Measurements from ENCODE around the gene ATP2C2. TPM values are rescaled to one million over a fixed set of nuclear protein-coding genes. Genes with fewer than 3 reads are reported as not detected.

ATP2C2 gene
- total and polyA plus RNA-seq, 2 donors (not counting 1 experiment from before 2014, with no cell fraction given): not detected

DNA sequence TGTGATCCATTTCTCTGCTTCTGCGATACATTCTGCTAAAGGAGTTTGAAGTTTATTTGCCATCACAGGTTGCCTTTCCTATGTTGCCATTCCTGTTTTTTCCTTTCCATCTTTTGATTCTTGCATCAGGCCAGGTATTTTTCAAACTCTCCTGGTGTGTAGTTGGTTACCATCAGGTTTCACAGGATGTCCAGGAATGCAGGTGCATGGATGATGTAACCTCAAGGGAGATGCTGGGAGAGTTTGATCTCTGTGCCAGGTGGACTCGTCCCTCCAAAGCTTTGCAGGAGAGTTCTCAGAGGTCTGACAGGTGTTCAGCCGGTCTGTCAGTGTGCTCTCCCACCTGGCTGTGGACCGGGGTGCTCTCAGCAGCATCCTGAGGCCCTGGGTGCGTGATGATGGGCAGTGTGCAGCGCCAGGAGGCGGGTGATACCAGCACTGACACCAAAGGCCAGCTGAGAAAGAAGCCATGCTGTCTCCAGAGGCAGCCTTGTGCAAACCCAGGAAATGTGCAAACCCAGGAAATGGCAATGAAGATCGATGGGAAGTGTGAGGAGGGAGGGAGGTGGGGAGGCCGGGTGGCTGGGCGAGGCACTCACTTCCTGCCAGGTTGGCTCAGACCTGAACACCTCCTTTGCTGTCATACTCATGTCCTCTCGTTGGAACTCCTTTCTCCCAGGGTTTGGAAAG is 1.7 kb downstream of the ATP2C2 start:
- Histone ChIP-seq H3K4me1 (ENCODE audit: control insufficient read depth, extremely low read depth, insufficient read depth, low read length) (no peaks in the 10 kb centered on the region), H3K9me3 (ENCODE audit: control insufficient read depth, insufficient read depth, low read depth, low read length) (no peaks in the 10 kb centered on the region), H3K9ac (ENCODE audit: insufficient read depth, low read length) (no peak overlapping the region), H3K27me3 (ENCODE audit: control insufficient read depth, insufficient read depth, low read length) (peaks cover 31% of the 10 kb centered on the region), H3K27ac (ENCODE audit: insufficient read depth, low read length) (no peak overlapping the region), H2AFZ (ENCODE audit: low read length) (no peak overlapping the region), H3K36me3 (ENCODE audit: control insufficient read depth, insufficient read depth, low read length) (no peaks in the 10 kb centered on the region), H3K4me3 (replicated peaks in 1 of 4; ENCODE audit: control extremely low read depth in 1 of 4, insufficient read depth in 1 of 4, low read depth in 3 of 4, low read length in 4 of 4) (no peak overlapping the region), H3K4me2 (ENCODE audit: extremely low read depth, insufficient read depth, low read length) (no peak overlapping the region), H4K20me1 (ENCODE audit: control insufficient read depth, extremely low read depth, insufficient read depth, low read length) (no peaks in the 10 kb centered on the region), H3K79me2 (ENCODE audit: control insufficient read depth, insufficient read depth, low read length) (no peaks in the 10 kb centered on the region)
- no peak for DNase-seq (ENCODE audit: low read depth in 2 of 2)
- TF ChIP-seq, protein P1, sequence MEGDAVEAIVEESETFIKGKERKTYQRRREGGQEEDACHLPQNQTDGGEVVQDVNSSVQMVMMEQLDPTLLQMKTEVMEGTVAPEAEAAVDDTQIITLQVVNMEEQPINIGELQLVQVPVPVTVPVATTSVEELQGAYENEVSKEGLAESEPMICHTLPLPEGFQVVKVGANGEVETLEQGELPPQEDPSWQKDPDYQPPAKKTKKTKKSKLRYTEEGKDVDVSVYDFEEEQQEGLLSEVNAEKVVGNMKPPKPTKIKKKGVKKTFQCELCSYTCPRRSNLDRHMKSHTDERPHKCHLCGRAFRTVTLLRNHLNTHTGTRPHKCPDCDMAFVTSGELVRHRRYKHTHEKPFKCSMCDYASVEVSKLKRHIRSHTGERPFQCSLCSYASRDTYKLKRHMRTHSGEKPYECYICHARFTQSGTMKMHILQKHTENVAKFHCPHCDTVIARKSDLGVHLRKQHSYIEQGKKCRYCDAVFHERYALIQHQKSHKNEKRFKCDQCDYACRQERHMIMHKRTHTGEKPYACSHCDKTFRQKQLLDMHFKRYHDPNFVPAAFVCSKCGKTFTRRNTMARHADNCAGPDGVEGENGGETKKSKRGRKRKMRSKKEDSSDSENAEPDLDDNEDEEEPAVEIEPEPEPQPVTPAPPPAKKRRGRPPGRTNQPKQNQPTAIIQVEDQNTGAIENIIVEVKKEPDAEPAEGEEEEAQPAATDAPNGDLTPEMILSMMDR (conservative IDR thresholded peaks at IDR 0.05 in 1 of 2, IDR thresholded peaks at IDR 0.05 in 1 of 2; ENCODE audit: low read depth in 1 of 2, low read length in 2 of 2): no peak
- TF ChIP-seq EZH2 (IDR thresholded peaks at IDR 0.05; ENCODE audit: low read length, missing control alignments): no peak

DNA sequence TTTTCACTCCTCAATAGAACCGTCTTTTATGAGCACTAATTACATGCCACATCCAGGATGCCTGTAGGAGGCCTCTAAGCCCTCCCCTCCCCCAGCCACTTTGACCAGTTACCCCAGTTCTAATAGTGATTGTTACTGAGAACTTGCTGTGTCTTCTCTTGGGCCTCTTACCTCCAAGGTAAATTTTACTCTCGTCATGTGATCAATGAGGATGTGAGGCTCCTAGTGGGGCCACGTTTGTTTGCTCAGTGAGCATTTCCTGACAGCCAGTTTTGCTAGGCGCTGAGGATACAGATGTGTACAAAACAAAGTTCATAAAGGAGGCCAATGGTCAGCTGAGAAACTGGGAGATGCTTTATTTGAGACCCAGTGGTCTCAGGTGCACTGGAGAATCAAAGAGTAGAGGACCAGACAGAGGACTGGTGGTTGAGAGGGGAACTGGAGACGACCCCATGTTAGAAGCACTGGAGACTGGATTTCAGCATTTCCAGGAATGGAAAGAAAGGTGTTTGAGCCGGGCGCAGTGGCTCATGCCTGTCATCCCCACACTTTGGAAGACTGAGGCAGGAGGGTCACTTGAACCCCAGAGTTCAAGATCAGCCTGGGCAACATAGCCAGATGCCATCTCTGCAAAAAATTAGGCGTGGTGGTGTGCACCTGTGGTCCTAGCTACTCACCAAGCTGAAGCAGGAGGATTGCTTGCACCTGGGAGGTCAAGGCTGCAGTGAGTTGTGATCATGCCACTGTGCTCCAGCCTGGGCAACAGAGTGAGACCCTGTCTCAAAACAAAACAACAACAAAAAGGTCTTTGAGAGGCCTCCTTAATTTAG is 2.6 kb downstream of the ATP2C2 start:
- Histone ChIP-seq H3K27ac (ENCODE audit: insufficient read depth, low read length) (no peak overlapping the region), H2AFZ (ENCODE audit: low read length) (no peak overlapping the region), H3K9me3 (ENCODE audit: control insufficient read depth, insufficient read depth, low read depth, low read length) (no peaks in the 10 kb centered on the region), H3K4me3 (replicated peaks in 1 of 4; ENCODE audit: control extremely low read depth in 1 of 4, insufficient read depth in 1 of 4, low read depth in 3 of 4, low read length in 4 of 4) (no peak overlapping the region), H4K20me1 (ENCODE audit: control insufficient read depth, extremely low read depth, insufficient read depth, low read length) (no peaks in the 10 kb centered on the region), H3K4me1 (ENCODE audit: control insufficient read depth, extremely low read depth, insufficient read depth, low read length) (no peaks in the 10 kb centered on the region), H3K36me3 (ENCODE audit: control insufficient read depth, insufficient read depth, low read length) (no peaks in the 10 kb centered on the region), H3K4me2 (ENCODE audit: extremely low read depth, insufficient read depth, low read length) (no peak overlapping the region), H3K9ac (ENCODE audit: insufficient read depth, low read length) (no peak overlapping the region), H3K79me2 (ENCODE audit: control insufficient read depth, insufficient read depth, low read length) (no peaks in the 10 kb centered on the region), H3K27me3 (ENCODE audit: control insufficient read depth, insufficient read depth, low read length) (peaks cover 31% of the 10 kb centered on the region)
- TF ChIP-seq, protein P1 (conservative IDR thresholded peaks at IDR 0.05 in 1 of 2, IDR thresholded peaks at IDR 0.05 in 1 of 2; ENCODE audit: low read depth in 1 of 2, low read length in 2 of 2): no peak
- no peak for TF ChIP-seq EZH2 (IDR thresholded peaks at IDR 0.05; ENCODE audit: low read length, missing control alignments)
- DNase-seq (ENCODE audit: low read depth in 2 of 2): no peak

DNA sequence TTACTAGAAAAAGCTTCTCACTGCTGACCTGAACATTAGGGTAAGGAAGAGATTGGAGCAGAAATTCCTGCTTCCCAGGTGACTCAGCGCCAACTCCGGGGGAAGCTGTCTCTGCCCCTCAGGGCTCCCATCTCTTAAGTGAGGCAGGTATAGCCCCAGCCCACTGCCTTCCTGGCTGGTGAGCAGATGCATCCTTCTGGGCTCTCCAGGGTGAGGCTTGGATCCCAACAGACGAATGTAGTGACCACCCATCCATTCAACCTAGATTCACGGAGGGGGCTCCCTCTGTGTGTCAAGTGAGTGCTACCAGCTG is 3.2 kb downstream of the ATP2C2 start:
- Histone ChIP-seq H3K27ac (ENCODE audit: insufficient read depth, low read length) (no peak overlapping the region), H3K27me3 (ENCODE audit: control insufficient read depth, insufficient read depth, low read length) (peaks cover 31% of the 10 kb centered on the region)

More for the DNA sequence above, 3.2 kb downstream of the ATP2C2 start:
- Histone ChIP-seq H3K4me2 (ENCODE audit: extremely low read depth, insufficient read depth, low read length) (no peak overlapping the region), H3K9me3 (ENCODE audit: control insufficient read depth, insufficient read depth, low read depth, low read length) (no peaks in the 10 kb centered on the region), H2AFZ (ENCODE audit: low read length) (no peak overlapping the region), H4K20me1 (ENCODE audit: control insufficient read depth, extremely low read depth, insufficient read depth, low read length) (no peaks in the 10 kb centered on the region), H3K9ac (ENCODE audit: insufficient read depth, low read length) (no peak overlapping the region), H3K36me3 (ENCODE audit: control insufficient read depth, insufficient read depth, low read length) (no peaks in the 10 kb centered on the region), H3K4me1 (ENCODE audit: control insufficient read depth, extremely low read depth, insufficient read depth, low read length) (no peaks in the 10 kb centered on the region), H3K79me2 (ENCODE audit: control insufficient read depth, insufficient read depth, low read length) (no peaks in the 10 kb centered on the region), H3K4me3 (replicated peaks in 1 of 4; ENCODE audit: control extremely low read depth in 1 of 4, insufficient read depth in 1 of 4, low read depth in 3 of 4, low read length in 4 of 4) (no peak overlapping the region)
- TF ChIP-seq EZH2 (IDR thresholded peaks at IDR 0.05; ENCODE audit: low read length, missing control alignments): no peak
- TF ChIP-seq, protein P1 (conservative IDR thresholded peaks at IDR 0.05 in 1 of 2, IDR thresholded peaks at IDR 0.05 in 1 of 2; ENCODE audit: low read depth in 1 of 2, low read length in 2 of 2): no peak
- no peak for DNase-seq (ENCODE audit: low read depth in 2 of 2)

Data from fibroblast of lung (primary cell).